Epithelial cell of esophagus (primary cell): ENCODE results near the gene BRD2.

Experiments used
- DNase-seq: peaks from one replicate; pipeline ENCODE4 v3.0.0; 2010; ENCODE audit warnings: low read depth
- H3K4me3 ChIP-seq: 2 replicates; pipeline ENCODE4 v1.5.1; 2011; ENCODE audit warnings: mild to moderate bottlenecking, low read length, control low read depth
- TF ChIP-seq, protein P1 (sequence below): IDR thresholded peaks from 2 replicates; pipeline ENCODE4 v1.5.1; 2011; ENCODE audit warnings: low read depth, mild to moderate bottlenecking, low read length, control low read depth, inconsistent platforms; ENCODE audit not compliant: insufficient read depth; ENCODE audit errors: missing control alignments

BRD2 gene

DNA sequence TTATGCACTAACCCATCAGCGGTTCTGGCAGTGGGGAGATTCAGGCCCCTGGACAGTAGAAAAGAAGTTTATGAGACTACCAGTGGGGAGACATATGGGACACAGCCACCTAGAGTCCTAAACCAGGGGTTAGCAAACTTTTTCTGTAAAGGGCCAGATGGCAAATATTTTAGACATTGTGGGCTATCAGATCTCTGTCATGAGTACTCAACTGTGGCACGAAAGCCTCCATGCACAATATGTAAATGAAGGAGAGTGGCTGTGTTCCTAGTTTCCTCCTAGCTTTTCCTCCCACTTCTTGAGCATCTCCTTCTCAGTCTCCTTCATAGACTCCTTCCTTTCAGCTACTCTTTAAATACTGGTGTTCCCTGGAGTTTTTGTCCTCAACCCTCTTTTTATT is 12.2 kb upstream of the BRD2 start:
- no peak for DNase-seq
- TF ChIP-seq, protein P1, sequence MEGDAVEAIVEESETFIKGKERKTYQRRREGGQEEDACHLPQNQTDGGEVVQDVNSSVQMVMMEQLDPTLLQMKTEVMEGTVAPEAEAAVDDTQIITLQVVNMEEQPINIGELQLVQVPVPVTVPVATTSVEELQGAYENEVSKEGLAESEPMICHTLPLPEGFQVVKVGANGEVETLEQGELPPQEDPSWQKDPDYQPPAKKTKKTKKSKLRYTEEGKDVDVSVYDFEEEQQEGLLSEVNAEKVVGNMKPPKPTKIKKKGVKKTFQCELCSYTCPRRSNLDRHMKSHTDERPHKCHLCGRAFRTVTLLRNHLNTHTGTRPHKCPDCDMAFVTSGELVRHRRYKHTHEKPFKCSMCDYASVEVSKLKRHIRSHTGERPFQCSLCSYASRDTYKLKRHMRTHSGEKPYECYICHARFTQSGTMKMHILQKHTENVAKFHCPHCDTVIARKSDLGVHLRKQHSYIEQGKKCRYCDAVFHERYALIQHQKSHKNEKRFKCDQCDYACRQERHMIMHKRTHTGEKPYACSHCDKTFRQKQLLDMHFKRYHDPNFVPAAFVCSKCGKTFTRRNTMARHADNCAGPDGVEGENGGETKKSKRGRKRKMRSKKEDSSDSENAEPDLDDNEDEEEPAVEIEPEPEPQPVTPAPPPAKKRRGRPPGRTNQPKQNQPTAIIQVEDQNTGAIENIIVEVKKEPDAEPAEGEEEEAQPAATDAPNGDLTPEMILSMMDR = no peak
- H3K4me3 ChIP-seq = no peak overlapping the region

DNA sequence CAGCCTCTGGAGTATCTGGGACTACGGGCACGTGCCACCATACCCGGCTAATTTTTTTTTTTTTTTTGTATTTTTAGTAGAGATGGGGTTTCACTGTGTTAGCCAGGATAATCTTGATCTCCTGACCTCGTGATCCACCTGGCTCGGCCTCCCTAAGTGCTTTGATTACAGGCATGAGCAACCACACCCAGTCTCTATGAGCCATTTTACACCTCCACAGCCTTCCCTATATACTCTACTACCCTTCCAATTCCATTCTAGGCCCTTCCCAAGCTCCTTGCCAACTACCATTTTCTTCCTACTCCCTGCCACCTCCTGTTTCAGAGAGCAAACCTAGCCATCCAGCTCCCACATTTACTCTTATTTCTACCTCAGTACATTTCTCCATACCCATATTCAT is 7.8 kb upstream of the BRD2 start:
- DNase-seq = no peak
- TF ChIP-seq, protein P1 = no peak
- H3K4me3 ChIP-seq = no peak overlapping the region

DNA sequence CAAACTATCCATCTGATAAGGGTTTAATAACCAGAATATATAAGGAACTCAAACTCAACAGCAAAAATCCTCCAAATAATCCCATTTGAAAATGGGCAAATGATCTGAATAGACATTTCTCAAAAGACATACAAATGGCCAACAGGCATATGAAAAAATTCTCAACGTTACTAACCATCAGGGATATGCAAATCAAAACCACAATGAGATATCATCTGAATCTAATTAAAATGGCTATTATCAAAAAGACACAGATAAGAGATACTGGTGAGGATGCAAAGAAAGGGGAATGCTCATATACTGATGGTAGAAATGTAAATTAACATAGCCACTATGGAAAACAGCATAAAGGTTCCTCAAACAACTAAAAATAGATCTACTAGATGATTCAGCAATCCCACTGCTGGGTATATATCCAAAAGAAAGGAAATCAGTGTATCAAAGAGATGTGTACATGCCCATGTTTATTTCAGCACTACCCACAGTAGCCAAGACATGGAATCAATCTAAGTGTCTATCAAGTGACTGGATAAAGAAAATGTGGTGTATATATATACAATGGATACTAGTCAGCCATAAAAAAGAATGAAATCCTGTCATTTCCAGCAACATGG is 6.1 kb upstream of the BRD2 start:
- TF ChIP-seq, protein P1 = no peak
- no peak for DNase-seq
- H3K4me3 ChIP-seq = no peak overlapping the region

DNA sequence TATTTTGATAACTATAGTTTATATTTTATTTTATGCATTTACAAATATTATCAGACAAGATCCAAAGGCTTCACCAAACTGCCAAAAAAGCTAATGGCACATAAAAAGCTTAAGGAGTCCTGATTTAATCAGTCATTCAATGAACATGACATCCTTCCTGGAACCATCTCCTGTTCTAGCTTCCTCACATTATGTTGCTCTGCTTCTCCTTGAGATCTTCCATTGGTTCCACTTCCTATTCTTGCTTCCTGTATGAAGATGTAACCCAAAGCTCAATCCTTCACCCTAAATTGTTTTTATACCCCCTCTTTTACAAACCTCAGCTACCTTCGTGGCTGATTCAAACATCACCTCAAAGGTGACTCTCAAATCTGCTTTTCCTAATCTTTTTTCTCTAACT is 4.5 kb upstream of the BRD2 start:
- TF ChIP-seq, protein P1 = no peak
- no peak overlapping the region for H3K4me3 ChIP-seq
- no peak for DNase-seq

DNA sequence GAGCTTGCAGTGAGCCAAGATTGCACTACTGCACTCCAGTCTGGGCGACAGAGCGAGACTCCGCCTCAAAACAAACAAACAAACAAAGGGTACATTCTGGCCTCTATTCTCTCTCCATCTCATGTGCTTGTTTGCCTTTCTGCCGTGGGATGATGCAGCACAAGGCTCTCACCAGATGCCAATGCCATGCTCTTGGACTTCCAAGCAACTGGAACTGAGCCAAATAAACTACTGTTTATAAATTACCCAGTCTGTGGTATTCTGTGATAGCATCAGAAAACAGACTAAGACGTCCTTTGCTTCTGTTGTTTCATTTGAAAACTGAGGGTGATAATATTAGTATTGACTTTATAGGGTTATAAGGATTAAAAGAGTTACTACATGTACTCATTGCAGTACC is 3.6 kb upstream of the BRD2 start:
- TF ChIP-seq, protein P1 = no peak
- no peak for DNase-seq
- H3K4me3 ChIP-seq = no peak overlapping the region

DNA sequence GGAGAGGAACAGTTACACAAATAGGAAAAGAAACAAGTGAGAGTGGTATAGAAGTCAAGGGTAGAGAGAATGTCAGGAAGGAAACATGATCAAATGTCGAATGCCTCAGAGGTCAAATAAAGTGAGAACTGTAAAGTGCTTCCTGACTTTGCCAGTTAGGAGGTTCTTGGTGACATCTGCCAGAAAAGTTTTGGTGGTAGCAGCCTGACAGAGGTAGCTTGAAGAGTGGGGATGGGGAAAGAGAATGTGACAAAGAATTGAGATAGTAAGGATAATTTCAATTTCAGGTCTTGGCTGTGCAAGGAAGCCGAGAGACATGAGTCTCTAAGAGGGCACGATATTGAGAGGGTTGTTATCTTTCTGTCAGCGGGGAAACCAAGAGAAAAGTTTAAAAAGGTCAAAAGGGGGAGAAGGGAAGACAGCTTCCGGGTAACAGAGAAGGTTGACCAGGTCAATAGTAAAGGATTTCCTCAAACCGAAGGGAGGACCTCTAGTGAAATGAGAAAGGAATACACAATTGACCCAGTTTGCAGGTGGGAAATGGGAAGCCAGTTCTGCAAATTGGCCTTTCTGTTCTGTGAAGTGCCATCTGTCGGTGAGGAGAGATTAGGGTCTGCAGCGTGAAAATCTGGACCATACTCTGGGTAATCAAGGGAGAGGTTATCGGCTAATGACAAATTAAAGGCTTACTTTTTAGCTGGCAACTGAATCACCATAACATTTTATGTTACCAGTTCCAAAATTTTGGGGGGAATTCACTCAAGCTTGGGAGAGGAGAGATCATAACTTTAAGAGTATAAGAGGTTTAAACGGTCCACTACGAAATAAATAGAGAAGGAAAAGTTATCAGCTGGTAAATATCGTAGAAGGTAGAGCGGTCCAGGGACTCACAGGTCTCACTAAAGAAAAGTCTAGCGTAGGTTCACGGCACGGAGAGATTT is 973 bp upstream of the BRD2 start:
- H3K4me3 ChIP-seq = peak overlapping the region; percentile 89
- TF ChIP-seq, protein P1 = peak; percentile 64
- peak; percentile 56 for DNase-seq
